Neuronal stem cell (in vitro differentiated cells): Measurements from ENCODE around the gene EEPD1.
A peak's percentile ranks its signal among the peaks of the same experiment; 100 is the strongest.

ENCODE experiments used
- DNase-seq: peaks from one replicate; pipeline ENCODE4 v3.0.0-alpha.2; 2013; ENCODE audit warnings: low spot score
- H2AFZ ChIP-seq: one replicate; pipeline ENCODE4 v1.6.1; 2013; ENCODE audit warnings: mild to moderate bottlenecking, low read length, inconsistent platforms
- H2AK5ac ChIP-seq: 2 replicates; pipeline ENCODE4 v1.6.1; 2013; ENCODE audit warnings: low read depth, mild to moderate bottlenecking, inconsistent platforms, low read length, moderate library complexity, mixed read lengths
- H2BK120ac ChIP-seq: 2 replicates; pipeline ENCODE4 v1.6.1; 2013; ENCODE audit warnings: low read depth, mild to moderate bottlenecking, inconsistent platforms, low read length, moderate library complexity, mixed read lengths
- H2BK12ac ChIP-seq: one replicate; pipeline ENCODE4 v1.6.1; 2013; ENCODE audit warnings: low read length, inconsistent platforms
- H2BK15ac ChIP-seq: 2 replicates; pipeline ENCODE4 v1.6.1; 2013; ENCODE audit warnings: mild to moderate bottlenecking, low read length, inconsistent platforms, mixed read lengths
- H2BK5ac ChIP-seq: one replicate; pipeline ENCODE4 v1.6.1; 2013; ENCODE audit warnings: inconsistent platforms, mild to moderate bottlenecking, low read length, moderate library complexity
- H3K14ac ChIP-seq: one replicate; pipeline ENCODE4 v1.6.1; 2013; ENCODE audit warnings: low read length, inconsistent platforms
- H3K18ac ChIP-seq: 2 replicates; pipeline ENCODE4 v1.6.1; 2013; ENCODE audit warnings: low read length, inconsistent platforms
- H3K23ac ChIP-seq: 2 replicates; pipeline ENCODE4 v1.6.1; 2013; ENCODE audit warnings: low read depth, mild to moderate bottlenecking, mixed read lengths, low read length, inconsistent platforms; ENCODE audit not compliant: poor library complexity
- H3K27ac ChIP-seq: replicated peaks from 3 replicates; pipeline ENCODE4 v1.5.1; 2013; ENCODE audit warnings: low read length, inconsistent platforms
- H3K27me3 ChIP-seq, 3 experiments: 2 replicates each; pipeline ENCODE4 v1.6.1; 2013; ENCODE audit warnings: low read length in 3 of 3, mild to moderate bottlenecking in 2 of 3, inconsistent platforms in 1 of 3, low read depth in 1 of 3, mixed read lengths in 1 of 3, moderate library complexity in 1 of 3; ENCODE audit not compliant: control insufficient read depth in 3 of 3, insufficient read depth in 3 of 3
- H3K36me3 ChIP-seq, 2 donors: replicated peaks in 1 of 2; 2 replicates each; pipeline ENCODE4 v1.6.1; 2013; ENCODE audit warnings: low read length in 2 of 2; ENCODE audit not compliant: control insufficient read depth in 2 of 2, insufficient read depth in 2 of 2
- H3K4ac ChIP-seq: 2 replicates; pipeline ENCODE4 v1.6.1; 2013; ENCODE audit warnings: inconsistent platforms, mild to moderate bottlenecking, low read length, moderate library complexity
- H3K4me1 ChIP-seq, 2 donors: 1 replicate in 1 of 2; 2 replicates in 1 of 2; pipeline ENCODE4 v1.6.1; 2013; ENCODE audit warnings: low read length in 2 of 2, low read depth in 1 of 2; ENCODE audit not compliant: control insufficient read depth in 2 of 2, insufficient read depth in 1 of 2
- H3K4me2 ChIP-seq: one replicate; pipeline ENCODE4 v1.6.1; 2013; ENCODE audit warnings: mild to moderate bottlenecking, low read length, inconsistent platforms; ENCODE audit not compliant: insufficient read depth, poor library complexity, severe bottlenecking
- H3K4me3 ChIP-seq, 2 donors: 2 replicates each; pipeline ENCODE4 v1.5.1; 2013; ENCODE audit warnings: low read length in 2 of 2, mild to moderate bottlenecking in 2 of 2, inconsistent platforms in 1 of 2, moderate library complexity in 1 of 2
- H3K79me1 ChIP-seq: one replicate; pipeline ENCODE4 v1.6.1; 2013; ENCODE audit warnings: low read depth, mild to moderate bottlenecking, inconsistent platforms, low read length, moderate library complexity
- H3K9ac ChIP-seq: one replicate; pipeline ENCODE4 v1.6.1; 2013; ENCODE audit warnings: mild to moderate bottlenecking, low read depth, low read length, inconsistent platforms; ENCODE audit not compliant: poor library complexity
- H3K9me3 ChIP-seq, 2 donors: replicated peaks in 1 of 2; 2 replicates each; pipeline versions ENCODE3 to v1.6.1; 2013; ENCODE audit warnings: low read length in 2 of 2, mild to moderate bottlenecking in 2 of 2, inconsistent platforms in 1 of 2, low read depth in 1 of 2, mixed read lengths in 1 of 2, moderate library complexity in 1 of 2; ENCODE audit not compliant: control insufficient read depth in 2 of 2, insufficient read depth in 1 of 2
- H4K8ac ChIP-seq: one replicate; pipeline ENCODE4 v1.6.1; 2013; ENCODE audit warnings: low read depth, mild to moderate bottlenecking, inconsistent platforms, low read length, moderate library complexity
- H4K91ac ChIP-seq: one replicate; pipeline ENCODE4 v1.6.1; 2013; ENCODE audit warnings: low read length, low read depth, mild to moderate bottlenecking, inconsistent platforms; ENCODE audit not compliant: poor library complexity
- WGBS, 2 donors: extraction: QIAGEN DNeasy Blood & Tissue Kit; methylation state at CpG; one replicate each; pipeline ENCODE4 v1.1.7; 2013; ENCODE audit warnings: missing lambda C conversion rate in 2 of 2, mixed read lengths in 1 of 2; ENCODE audit not compliant: insufficient read length in 2 of 2, insufficient replicate concordance in 1 of 2; ENCODE audit errors: extremely low coverage in 2 of 2; 5-methylcytosine and 5-hydroxymethylcytosine counted together

Gene EEPD1

DNA sequence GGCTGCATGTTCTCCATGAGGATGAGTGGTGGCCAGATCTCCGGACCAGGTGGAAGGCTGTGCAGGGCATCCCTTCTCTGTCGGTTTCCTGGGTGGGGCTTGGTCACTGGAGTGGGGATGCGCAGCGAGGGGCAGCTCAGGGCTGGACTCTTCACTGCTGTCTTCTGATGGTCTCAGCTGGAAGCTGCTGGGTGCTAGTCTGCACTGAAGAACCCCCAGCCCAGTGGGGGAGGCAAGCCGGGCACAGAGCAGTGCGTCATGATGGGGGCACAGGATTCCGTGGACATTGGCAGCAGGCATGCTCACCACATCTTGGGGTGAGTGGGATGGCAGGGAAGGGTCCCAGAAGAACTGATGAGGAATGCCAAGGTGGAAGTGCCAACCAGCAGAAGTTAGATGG lies 39.8 kb downstream of the EEPD1 start:
- Histone ChIP-seq H2BK12ac (no peak overlapping the region), H3K27me3 (peaks cover 0 to 2% (median 0%) of the 10 kb centered on the region in 3 experiments), H2BK15ac (no peak overlapping the region), H3K36me3 (no peaks in the 10 kb centered on the region), H3K4ac (no peak overlapping the region), H3K79me1 (no peaks in the 10 kb centered on the region), H4K91ac (no peak overlapping the region), H2BK120ac (no peak overlapping the region), H3K23ac (no peak overlapping the region), H2BK5ac (no peak overlapping the region), H3K4me1 (peaks cover 0 to 21% of the 10 kb centered on the region in 2 donors), H3K18ac (peak overlapping the region; percentile 13), H3K27ac (no peak overlapping the region), H3K4me2 (no peak overlapping the region), H3K14ac (peak overlapping the region; percentile 25), H2AFZ (no peak overlapping the region), H4K8ac (no peak overlapping the region), H3K9me3 (peaks cover 0 to 2% of the 10 kb centered on the region in 2 donors), H3K9ac (no peak overlapping the region), H3K4me3 (no peak overlapping the region), H2AK5ac (peak overlapping the region; percentile 43)
- no CpG with 5 or more reads among the region's 7 CpGs for WGBS, 2 donors
- no peak for DNase-seq

DNA sequence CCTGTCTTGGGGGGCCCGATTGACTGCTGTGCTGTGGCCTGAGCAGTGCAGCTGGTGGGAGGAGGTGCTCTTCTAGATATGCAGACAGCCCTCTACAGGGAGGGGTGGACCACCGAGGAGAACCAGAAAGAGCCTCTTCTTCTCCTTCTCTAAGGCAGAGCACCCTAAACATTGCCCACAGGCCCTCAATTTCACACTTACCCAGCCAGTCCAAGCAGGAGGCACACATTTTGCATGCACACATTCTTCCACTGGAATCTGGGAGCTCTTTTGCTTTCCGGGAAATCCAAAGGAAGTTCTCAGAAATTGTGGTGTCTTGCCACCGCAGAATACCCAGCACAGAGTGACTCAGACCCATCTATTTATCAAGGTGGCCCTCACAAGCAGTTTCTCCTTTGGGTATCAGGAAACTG lies 45.8 kb downstream of the EEPD1 start:
- Histone ChIP-seq H3K9ac (no peak overlapping the region), H2BK120ac (no peak overlapping the region), H3K14ac (no peak overlapping the region), H4K91ac (no peak overlapping the region), H2BK5ac (no peak overlapping the region), H3K4me1 (peaks cover 0 to 9% of the 10 kb centered on the region in 2 donors), H3K4me2 (no peak overlapping the region), H2BK12ac (no peak overlapping the region), H3K23ac (peak overlapping the region; percentile 37), H3K79me1 (no peaks in the 10 kb centered on the region), H2BK15ac (no peak overlapping the region), H3K27me3 (no peaks in the 10 kb centered on the region), H3K27ac (no peak overlapping the region), H3K18ac (no peak overlapping the region), H3K36me3 (no peaks in the 10 kb centered on the region), H2AK5ac (no peak overlapping the region), H4K8ac (no peak overlapping the region), H2AFZ (no peak overlapping the region), H3K4ac (no peak overlapping the region), H3K9me3 (peaks cover 0 to 2% of the 10 kb centered on the region in 2 donors), H3K4me3 (no peak overlapping the region)
- DNase-seq = no peak
- WGBS, 2 donors = no CpG with 5 or more reads among the region's 4 CpGs

DNA sequence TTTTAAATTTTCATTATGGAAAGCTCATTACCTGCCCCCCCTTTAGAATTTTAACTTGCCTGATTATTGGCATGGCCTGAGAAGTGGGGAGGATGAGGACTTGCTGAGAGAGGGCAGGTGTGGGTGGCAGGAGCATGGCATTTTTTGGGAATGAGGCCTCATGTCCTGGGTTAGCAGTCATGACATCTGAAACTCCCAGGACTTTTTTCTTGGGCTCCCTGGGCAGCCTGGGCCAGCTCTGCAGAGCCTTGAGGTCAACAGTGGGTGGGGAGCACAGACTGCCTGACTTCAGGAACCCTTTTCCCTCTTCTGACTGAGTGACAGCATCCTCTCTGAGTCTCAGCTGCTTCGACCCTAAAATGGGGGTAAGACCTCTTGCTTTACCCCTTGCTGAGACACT lies 46.3 kb downstream of the EEPD1 start:
- H3K27me3 ChIP-seq = no peaks in the 10 kb centered on the region
- H2BK15ac ChIP-seq = no peak overlapping the region
- no peak overlapping the region for H3K4ac ChIP-seq
- no peak overlapping the region for H2AFZ ChIP-seq
- H3K79me1 ChIP-seq = no peaks in the 10 kb centered on the region
- no peak overlapping the region for H2AK5ac ChIP-seq
- no peaks in the 10 kb centered on the region for H3K36me3 ChIP-seq
- H3K23ac ChIP-seq = no peak overlapping the region
- WGBS, 2 donors = no CpG with 5 or more reads among the region's 1 CpG
- H2BK5ac ChIP-seq = no peak overlapping the region
- H3K27ac ChIP-seq = no peak overlapping the region
- H3K9me3 ChIP-seq = no peaks in the 10 kb centered on the region
- H3K4me2 ChIP-seq = no peak overlapping the region
- H3K4me3 ChIP-seq = no peak overlapping the region
- no peak overlapping the region for H2BK12ac ChIP-seq
- H2BK120ac ChIP-seq = no peak overlapping the region
- no peak overlapping the region for H3K9ac ChIP-seq
- no peak overlapping the region for H3K18ac ChIP-seq
- no peak overlapping the region for H4K8ac ChIP-seq
- H3K4me1 ChIP-seq = peaks cover 0 to 9% of the 10 kb centered on the region in 2 donors
- no peak for DNase-seq
- H4K91ac ChIP-seq = no peak overlapping the region
- no peak overlapping the region for H3K14ac ChIP-seq

DNA sequence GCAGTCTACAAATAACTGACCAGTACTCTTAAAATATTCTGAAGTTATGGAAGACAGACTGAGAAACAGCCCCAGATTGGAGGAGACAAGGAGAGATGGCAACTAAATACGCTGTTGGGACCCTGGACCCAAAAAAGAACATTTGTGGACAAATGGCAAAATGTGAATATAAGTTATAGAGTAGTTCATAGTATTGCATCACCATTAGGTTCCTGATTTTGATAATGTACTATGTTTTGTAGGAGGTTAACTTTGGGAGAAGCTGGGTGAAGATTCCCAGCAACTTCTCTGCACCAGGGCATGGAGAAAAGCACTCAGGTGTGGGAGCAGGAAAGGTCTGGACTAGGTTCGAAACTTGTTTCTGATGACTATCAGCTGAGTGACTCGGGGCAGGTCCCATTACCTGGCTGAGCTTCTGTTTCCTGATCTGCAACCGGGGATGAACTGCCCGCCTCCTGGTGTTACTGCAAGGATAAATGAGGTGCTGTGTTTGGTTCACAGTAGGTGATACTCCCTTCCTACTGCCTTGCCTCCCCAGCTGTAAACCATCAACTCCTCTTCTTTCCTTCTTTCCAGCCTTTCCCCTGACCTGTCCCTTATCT lies 48.2 kb downstream of the EEPD1 start:
- Histone ChIP-seq H3K9ac (no peak overlapping the region), H2BK15ac (no peak overlapping the region), H3K36me3 (no peaks in the 10 kb centered on the region), H3K4me3 (no peak overlapping the region), H3K9me3 (no peaks in the 10 kb centered on the region), H3K27me3 (no peaks in the 10 kb centered on the region), H3K14ac (no peak overlapping the region), H2BK120ac (no peak overlapping the region), H3K27ac (no peak overlapping the region), H3K4me2 (no peak overlapping the region), H2BK12ac (no peak overlapping the region), H2BK5ac (no peak overlapping the region), H4K91ac (no peak overlapping the region), H2AK5ac (no peak overlapping the region), H3K4me1 (peaks cover 5 to 16% of the 10 kb centered on the region in 2 donors), H3K23ac (no peak overlapping the region), H3K18ac (peak overlapping the region; percentile 46), H4K8ac (no peak overlapping the region), H3K79me1 (no peaks in the 10 kb centered on the region), H2AFZ (no peak overlapping the region), H3K4ac (no peak overlapping the region)
- WGBS, 2 donors = no CpG with 5 or more reads among the region's 5 CpGs
- DNase-seq = no peak
